BJ (cell line): ENCODE data around the gene AGBL4. TPM values are rescaled to one million over a fixed set of nuclear protein-coding genes. Genes with fewer than 3 reads are reported as not detected.
"Not testable (repeated sequence)": the region's sequence is repeated elsewhere in the genome, so short reads cannot be mapped to it uniquely, and the experiment has no call there.

ENCODE experiments used
- CTCF ChIA-PET: fragments of 350-600 bp; formaldehyde crosslinking; extraction: SDS; loops from one replicate; lab custom pipeline; 2021; ENCODE audit warnings: antibody characterized with exemption, inconsistent platforms; lab: Yijun Ruan, JAX
- POLR2A ChIA-PET: fragments of 300-600 bp; sonication (Branson Sonifier 250); formaldehyde crosslinking; extraction: SDS; loops from one replicate; lab custom pipeline; 2021; ENCODE audit warnings: antibody characterized with exemption; lab: Charles Lee
- DNase-seq: peaks from one replicate; pipeline ENCODE4 v3.0.0-alpha.2; 2011; ENCODE audit warnings: low read depth
- H3K27me3 ChIP-seq: 2 replicates; pipeline ENCODE4 v1.6.0; 2011; ENCODE audit warnings: low read length; ENCODE audit not compliant: control insufficient read depth, insufficient read depth
- H3K36me3 ChIP-seq: 2 replicates; pipeline ENCODE4 v1.5.1; 2011; ENCODE audit warnings: low read length; ENCODE audit not compliant: control insufficient read depth, insufficient read depth
- H3K4me3 ChIP-seq: 2 replicates; pipeline ENCODE4 v1.5.1; 2011; ENCODE audit warnings: low read depth, mild to moderate bottlenecking, control low read depth, low read length
- CTCF ChIP-seq: IDR thresholded peaks from 2 replicates; pipeline ENCODE4 v1.5.1; 2011; ENCODE audit warnings: low read depth, mild to moderate bottlenecking, control low read depth, inconsistent platforms, low read length, moderate library complexity; ENCODE audit not compliant: insufficient read depth
- polyA plus RNA-seq: library from polyadenylated mRNA; depleted of rRNA; stranded (reverse); fragments of >200 nt; gene quantifications from 2 replicates; pipeline ENCODE4 v1.2.3, GENCODE V29; 2011

Gene AGBL4
- polyA plus RNA-seq, 1 experiment, result not detected

GRCh38 chr1:49013079-49013478 is 1010.7 kb downstream of the AGBL4 start:
- Histone ChIP-seq H3K36me3 (no peaks in the 10 kb centered on the region), H3K4me3 (no peak overlapping the region), H3K27me3 (no peaks in the 10 kb centered on the region)
- DNase-seq, result no peak
- ChIA-PET POLR2A (no interaction called here), CTCF (interaction anchor here (1.0 kb wide), 1 partner anchor 29 kb away, joined by 3 read pairs; no protein-coding TSS in a partner anchor)
- no peak for TF ChIP-seq CTCF

GRCh38 chr1:49002981-49003380 is 1020.8 kb downstream of the AGBL4 start:
- POLR2A ChIA-PET, H3K36me3 ChIP-seq, CTCF ChIA-PET: not testable (repeated sequence)

GRCh38 chr1:48999321-48999720 is 1024.4 kb downstream of the AGBL4 start:
- ChIA-PET CTCF (no interaction called here), POLR2A (no interaction called here)
- no peak for DNase-seq
- TF ChIP-seq CTCF, result no peak
- H3K36me3 ChIP-seq, result no peaks in the 10 kb centered on the region
- no peaks in the 10 kb centered on the region for H3K27me3 ChIP-seq
- H3K4me3 ChIP-seq, result no peak overlapping the region

More at GRCh38 chr1:49002981-49003380, 1020.8 kb downstream of the AGBL4 start:
- not testable (repeated sequence) for H3K27me3 ChIP-seq, H3K4me3 ChIP-seq, DNase-seq

- Histone ChIP-seq H3K4me3 (no peak overlapping the region), H3K27me3 (no peaks in the 10 kb centered on the region), H3K36me3 (no peaks in the 10 kb centered on the region)
- ChIA-PET CTCF (interaction anchor here (1.0 kb wide), 1 partner anchor 16 kb away, joined by 4 read pairs; no protein-coding TSS in a partner anchor), POLR2A (no interaction called here)
- no peak for TF ChIP-seq CTCF
- no peak for DNase-seq
These were observed 1027.4 kb downstream of the AGBL4 start for GRCh38 chr1:48996311-48996710.

GRCh38 chr1:48988633-48989197 is 1035.0 kb downstream of the AGBL4 start:
- TF ChIP-seq CTCF, result no peak
- ChIA-PET CTCF (no interaction called here), POLR2A (no interaction called here)

GRCh38 chr1:48979940-48980339 is 1043.8 kb downstream of the AGBL4 start:
- Histone ChIP-seq H3K4me3 (no peak overlapping the region), H3K27me3 (no peaks in the 10 kb centered on the region), H3K36me3 (no peaks in the 10 kb centered on the region)
- TF ChIP-seq CTCF, result no peak
- no peak for DNase-seq
- CTCF ChIA-PET, result interaction anchor here (0.6 to 0.9 kb wide), 2 partner anchors 16 to 35 kb away, joined by 3 to 4 read pairs; no protein-coding TSS in a partner anchor
- POLR2A ChIA-PET, result no interaction called here

More at GRCh38 chr1:48988633-48989197, 1035.0 kb downstream of the AGBL4 start:
- no peaks in the 10 kb centered on the region for H3K27me3 ChIP-seq
- DNase-seq, result no peak
- no peak overlapping the region for H3K4me3 ChIP-seq
- H3K36me3 ChIP-seq, result no peaks in the 10 kb centered on the region
